Parathyroid adenoma (tissue), 2 donors: Measurements from ENCODE around the gene LHX5.

Experiments used
- H2AFZ ChIP-seq: fragments of 300-600 bp; sonication (generic); one replicate; pipeline ENCODE4 v1.7.0; 2017; ENCODE audit warnings: antibody characterized with exemption, mild to moderate bottlenecking
- H3K27ac ChIP-seq: fragments of 300-600 bp; sonication (generic); one replicate; pipeline ENCODE4 v1.7.0; 2017
- H3K27me3 ChIP-seq: fragments of 300-600 bp; sonication (generic); one replicate; pipeline ENCODE4 v1.7.0; 2017; ENCODE audit warnings: low read length; ENCODE audit not compliant: control insufficient read depth, insufficient read depth
- H3K36me3 ChIP-seq: fragments of 300-600 bp; sonication (generic); one replicate; pipeline ENCODE4 v1.7.0; 2017; ENCODE audit warnings: low read length; ENCODE audit not compliant: control insufficient read depth, insufficient read depth
- H3K4me1 ChIP-seq: fragments of 300-600 bp; sonication (generic); one replicate; pipeline ENCODE4 v1.7.0; 2017; ENCODE audit warnings: control low read depth
- H3K4me2 ChIP-seq: fragments of 300-600 bp; sonication (generic); one replicate; pipeline ENCODE4 v1.7.0; 2017; ENCODE audit warnings: low read length
- H3K4me3 ChIP-seq: fragments of 300-600 bp; sonication (generic); one replicate; pipeline ENCODE4 v1.7.0; 2017; ENCODE audit warnings: low read depth, low read length
- H3K79me2 ChIP-seq: fragments of 300-600 bp; sonication (generic); one replicate; pipeline ENCODE4 v1.7.0; 2017; ENCODE audit warnings: control low read depth
- H3K9ac ChIP-seq: fragments of 300-600 bp; sonication (generic); one replicate; pipeline ENCODE4 v1.7.0; 2017; ENCODE audit warnings: mild to moderate bottlenecking
- H3K9me3 ChIP-seq: fragments of 300-600 bp; sonication (generic); one replicate; pipeline ENCODE4 v1.7.0; 2017; ENCODE audit warnings: low read length; ENCODE audit not compliant: control insufficient read depth
- TF ChIP-seq, protein P1 (sequence below): fragments of 300-600 bp; sonication (generic); IDR thresholded peaks from one replicate; pipeline ENCODE4 v1.7.0; 2017; ENCODE audit warnings: antibody characterized with exemption, mild to moderate bottlenecking
- donor health status: primary hyperparathyroidism.

Gene LHX5

DNA sequence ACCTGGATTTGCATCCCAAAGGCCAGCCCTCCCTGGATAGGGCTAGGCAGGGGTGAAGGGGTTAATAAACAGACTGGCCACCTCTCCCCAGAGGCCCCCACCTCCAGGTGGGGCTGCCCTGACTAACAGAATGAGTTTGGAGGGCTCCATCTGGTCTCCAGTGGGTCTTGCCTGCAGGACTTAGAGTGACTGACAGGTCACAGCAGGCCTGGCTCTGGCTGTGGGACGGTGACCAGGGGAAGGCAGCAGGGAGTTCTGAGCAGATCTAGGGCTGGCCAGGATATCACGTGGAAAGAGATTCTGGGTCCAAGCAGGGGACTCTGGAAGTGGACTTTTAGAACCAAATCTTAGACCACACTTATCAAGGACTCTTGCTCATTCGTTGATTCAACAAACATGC, 40.9 kb upstream of the LHX5 start:
- Histone ChIP-seq H3K79me2 (no peaks in the 10 kb centered on the region), H3K27ac (no peak overlapping the region), H3K4me1 (no peaks in the 10 kb centered on the region), H3K4me3 (no peak overlapping the region), H3K4me2 (no peak overlapping the region), H3K9me3 (no peaks in the 10 kb centered on the region), H3K9ac (no peak overlapping the region), H3K36me3 (no peaks in the 10 kb centered on the region), H3K27me3 (peaks cover 3% of the 10 kb centered on the region), H2AFZ (no peak overlapping the region)
- TF ChIP-seq, protein P1, sequence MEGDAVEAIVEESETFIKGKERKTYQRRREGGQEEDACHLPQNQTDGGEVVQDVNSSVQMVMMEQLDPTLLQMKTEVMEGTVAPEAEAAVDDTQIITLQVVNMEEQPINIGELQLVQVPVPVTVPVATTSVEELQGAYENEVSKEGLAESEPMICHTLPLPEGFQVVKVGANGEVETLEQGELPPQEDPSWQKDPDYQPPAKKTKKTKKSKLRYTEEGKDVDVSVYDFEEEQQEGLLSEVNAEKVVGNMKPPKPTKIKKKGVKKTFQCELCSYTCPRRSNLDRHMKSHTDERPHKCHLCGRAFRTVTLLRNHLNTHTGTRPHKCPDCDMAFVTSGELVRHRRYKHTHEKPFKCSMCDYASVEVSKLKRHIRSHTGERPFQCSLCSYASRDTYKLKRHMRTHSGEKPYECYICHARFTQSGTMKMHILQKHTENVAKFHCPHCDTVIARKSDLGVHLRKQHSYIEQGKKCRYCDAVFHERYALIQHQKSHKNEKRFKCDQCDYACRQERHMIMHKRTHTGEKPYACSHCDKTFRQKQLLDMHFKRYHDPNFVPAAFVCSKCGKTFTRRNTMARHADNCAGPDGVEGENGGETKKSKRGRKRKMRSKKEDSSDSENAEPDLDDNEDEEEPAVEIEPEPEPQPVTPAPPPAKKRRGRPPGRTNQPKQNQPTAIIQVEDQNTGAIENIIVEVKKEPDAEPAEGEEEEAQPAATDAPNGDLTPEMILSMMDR: no peak

GRCh38 chr12:113506867-113507266, 35.2 kb upstream of the LHX5 start:
- TF ChIP-seq, protein P1: no peak
- Histone ChIP-seq H3K4me1 (no peaks in the 10 kb centered on the region), H3K9me3 (no peaks in the 10 kb centered on the region), H3K36me3 (no peaks in the 10 kb centered on the region), H2AFZ (no peak overlapping the region), H3K4me3 (no peak overlapping the region), H3K4me2 (no peak overlapping the region), H3K27me3 (peaks cover 3% of the 10 kb centered on the region), H3K79me2 (no peaks in the 10 kb centered on the region), H3K9ac (no peak overlapping the region), H3K27ac (no peak overlapping the region)

- Histone ChIP-seq H3K9me3 (no peaks in the 10 kb centered on the region), H3K4me2 (no peak overlapping the region), H3K9ac (no peak overlapping the region), H3K79me2 (no peaks in the 10 kb centered on the region), H3K36me3 (no peaks in the 10 kb centered on the region), H3K27ac (no peak overlapping the region), H3K4me3 (no peak overlapping the region), H2AFZ (no peak overlapping the region), H3K4me1 (no peaks in the 10 kb centered on the region), H3K27me3 (no peaks in the 10 kb centered on the region)
- TF ChIP-seq, protein P1: no peak
Observed at GRCh38 chr12:113505941-113506340, 34.3 kb upstream of the LHX5 start.

DNA sequence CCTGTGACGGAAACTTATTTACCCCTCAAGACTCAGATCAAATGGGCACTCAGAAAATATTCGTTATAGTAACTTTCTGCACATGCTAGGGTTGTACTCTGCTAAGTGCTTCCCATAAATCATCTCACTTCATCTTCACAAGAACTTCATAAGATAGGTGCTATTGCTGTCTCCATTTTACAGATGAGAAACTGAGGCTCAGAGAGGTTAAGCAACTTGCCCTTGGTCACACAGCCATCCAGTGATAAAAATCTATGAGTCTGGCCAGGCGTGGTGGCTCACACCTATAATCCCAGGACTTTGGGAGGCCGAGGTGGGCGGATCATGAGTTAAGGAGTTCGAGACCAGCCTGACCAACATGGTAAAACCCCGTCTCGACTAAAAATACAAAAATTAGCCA, 33.2 kb upstream of the LHX5 start:
- Histone ChIP-seq H3K4me3 (no peak overlapping the region), H3K9me3 (no peaks in the 10 kb centered on the region), H3K27me3 (no peaks in the 10 kb centered on the region), H3K79me2 (no peaks in the 10 kb centered on the region), H3K9ac (no peak overlapping the region), H3K4me2 (no peak overlapping the region), H3K36me3 (no peaks in the 10 kb centered on the region), H2AFZ (no peak overlapping the region), H3K27ac (no peak overlapping the region), H3K4me1 (no peaks in the 10 kb centered on the region)
- TF ChIP-seq, protein P1: no peak

- Histone ChIP-seq H3K4me2 (no peak overlapping the region), H2AFZ (no peak overlapping the region), H3K79me2 (no peaks in the 10 kb centered on the region), H3K4me1 (no peaks in the 10 kb centered on the region), H3K9ac (no peak overlapping the region), H3K4me3 (no peak overlapping the region), H3K27ac (no peak overlapping the region), H3K9me3 (no peaks in the 10 kb centered on the region), H3K36me3 (no peaks in the 10 kb centered on the region), H3K27me3 (no peaks in the 10 kb centered on the region)
- TF ChIP-seq, protein P1: no peak
Observed at GRCh38 chr12:113500782-113501311, 29.2 kb upstream of the LHX5 start.
